ENCODE data around the gene LMO1. TPM values are rescaled to one million over a fixed set of nuclear protein-coding genes. Genes with fewer than 3 reads are reported as not detected.

LMO1 gene
- polyA plus RNA-seq, 1 donor (not counting 4 experiments of a cell fraction or from before 2014, with no cell fraction given), result 0.08 TPM

DNA sequence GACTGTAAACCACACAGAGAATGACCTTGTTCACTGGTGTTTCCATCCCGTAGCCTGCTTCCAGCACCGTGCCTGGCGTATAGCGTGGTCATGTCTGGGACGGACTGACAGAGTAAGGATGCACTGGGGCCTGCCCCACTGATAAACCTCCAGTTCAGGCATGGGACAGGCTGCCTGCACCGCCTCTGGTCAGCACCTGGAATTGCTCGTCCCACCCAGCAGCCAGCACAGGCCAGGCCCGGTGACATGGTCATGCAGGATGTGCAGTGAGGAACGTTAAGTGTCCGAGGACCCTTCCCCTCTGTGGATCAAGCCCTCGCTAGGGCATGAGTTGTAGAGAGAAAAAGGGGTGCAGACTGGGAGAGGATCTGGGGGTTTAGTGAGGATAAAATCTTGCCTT, 44.8 kb downstream of the LMO1 start:
- FAIRE-seq (no peak), DNase-seq (ENCODE audit: low read depth, low spot score) (no peak)
- Histone ChIP-seq H3K27ac (ENCODE audit: control insufficient read depth, insufficient read depth, low read length) (no peak overlapping the region), H4K20me1 (ENCODE audit: control insufficient read depth, extremely low read depth, insufficient read depth, low read length) (no peaks in the 10 kb centered on the region), H3K79me2 (ENCODE audit: control insufficient read depth, insufficient read depth, low read length) (no peaks in the 10 kb centered on the region), H3K9ac (ENCODE audit: control insufficient read depth, extremely low read depth, insufficient read depth, low read length) (no peak overlapping the region), H2AFZ (ENCODE audit: control insufficient read depth, low read length) (no peak overlapping the region), H3K36me3 (ENCODE audit: control insufficient read depth in 2 of 2, extremely low read depth in 1 of 2, insufficient read depth in 2 of 2, low read length in 2 of 2) (no peaks in the 10 kb centered on the region), H3K27me3 (ENCODE audit: control insufficient read depth, extremely low read depth, insufficient read depth, low read length) (peaks cover 11% of the 10 kb centered on the region), H3K4me1 (ENCODE audit: control insufficient read depth, extremely low read depth, insufficient read depth, low read length) (peaks cover 3% of the 10 kb centered on the region), H3K4me3 (ENCODE audit: control insufficient read depth in 2 of 3, extremely low read depth in 1 of 3, insufficient read depth in 2 of 3, low read depth in 1 of 3, low read length in 3 of 3) (no peak overlapping the region), H3K4me2 (ENCODE audit: control insufficient read depth, extremely low read depth, insufficient read depth, low read depth, low read length) (no peak overlapping the region), H3K9me3 (ENCODE audit: control insufficient read depth, low read depth, low read length) (no peaks in the 10 kb centered on the region), H3K9me1 (ENCODE audit: control insufficient read depth, extremely low read depth, insufficient read depth, low read length) (no peaks in the 10 kb centered on the region)
- dilution Hi-C loops (cut with MboI; ENCODE audit: extremely low pct_ligation_motif_present, low sequenced_read_pairs), result loop anchor here (25.0 kb wide), 1 partner anchor 343 kb away; no protein-coding TSS in a partner anchor
- no peak for TF ChIP-seq EZH2 (IDR thresholded peaks at IDR 0.05; ENCODE audit: low read length)
- TF ChIP-seq, protein P1, sequence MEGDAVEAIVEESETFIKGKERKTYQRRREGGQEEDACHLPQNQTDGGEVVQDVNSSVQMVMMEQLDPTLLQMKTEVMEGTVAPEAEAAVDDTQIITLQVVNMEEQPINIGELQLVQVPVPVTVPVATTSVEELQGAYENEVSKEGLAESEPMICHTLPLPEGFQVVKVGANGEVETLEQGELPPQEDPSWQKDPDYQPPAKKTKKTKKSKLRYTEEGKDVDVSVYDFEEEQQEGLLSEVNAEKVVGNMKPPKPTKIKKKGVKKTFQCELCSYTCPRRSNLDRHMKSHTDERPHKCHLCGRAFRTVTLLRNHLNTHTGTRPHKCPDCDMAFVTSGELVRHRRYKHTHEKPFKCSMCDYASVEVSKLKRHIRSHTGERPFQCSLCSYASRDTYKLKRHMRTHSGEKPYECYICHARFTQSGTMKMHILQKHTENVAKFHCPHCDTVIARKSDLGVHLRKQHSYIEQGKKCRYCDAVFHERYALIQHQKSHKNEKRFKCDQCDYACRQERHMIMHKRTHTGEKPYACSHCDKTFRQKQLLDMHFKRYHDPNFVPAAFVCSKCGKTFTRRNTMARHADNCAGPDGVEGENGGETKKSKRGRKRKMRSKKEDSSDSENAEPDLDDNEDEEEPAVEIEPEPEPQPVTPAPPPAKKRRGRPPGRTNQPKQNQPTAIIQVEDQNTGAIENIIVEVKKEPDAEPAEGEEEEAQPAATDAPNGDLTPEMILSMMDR (optimal IDR thresholded peaks at IDR 0.05 in 1 of 3, IDR thresholded peaks at IDR 0.05 in 1 of 3, conservative IDR thresholded peaks at IDR 0.05 in 1 of 3; ENCODE audit: extremely low read depth in 1 of 3, insufficient read depth in 2 of 3, low read length in 3 of 3), result no peak

DNA sequence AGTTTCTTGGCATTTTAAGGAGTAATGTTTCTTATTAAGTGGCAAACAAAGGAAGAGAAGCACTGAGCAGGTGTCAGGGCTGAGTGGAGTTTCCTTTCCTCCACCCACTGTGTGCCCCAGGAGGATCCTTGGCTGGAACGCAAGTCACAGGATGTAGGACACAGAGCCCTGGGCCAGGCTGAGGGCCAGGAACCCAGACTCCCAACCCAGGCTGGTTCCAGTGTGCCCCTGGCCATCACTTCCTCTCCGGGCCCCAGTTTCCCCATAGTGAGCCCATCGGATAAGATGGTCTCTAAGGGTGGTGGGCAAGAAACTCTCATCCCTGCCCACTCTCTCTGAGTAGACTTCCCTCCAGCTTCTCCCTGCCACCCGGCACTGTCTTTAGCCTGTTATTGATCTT, 45.3 kb downstream of the LMO1 start:
- Histone ChIP-seq H2AFZ (ENCODE audit: control insufficient read depth, low read length) (no peak overlapping the region), H3K27ac (ENCODE audit: control insufficient read depth, insufficient read depth, low read length) (no peak overlapping the region), H3K9ac (ENCODE audit: control insufficient read depth, extremely low read depth, insufficient read depth, low read length) (no peak overlapping the region), H3K27me3 (ENCODE audit: control insufficient read depth, extremely low read depth, insufficient read depth, low read length) (peaks cover 11% of the 10 kb centered on the region), H3K4me2 (ENCODE audit: control insufficient read depth, extremely low read depth, insufficient read depth, low read depth, low read length) (no peak overlapping the region), H4K20me1 (ENCODE audit: control insufficient read depth, extremely low read depth, insufficient read depth, low read length) (no peaks in the 10 kb centered on the region), H3K79me2 (ENCODE audit: control insufficient read depth, insufficient read depth, low read length) (no peaks in the 10 kb centered on the region), H3K4me1 (ENCODE audit: control insufficient read depth, extremely low read depth, insufficient read depth, low read length) (peaks cover 2% of the 10 kb centered on the region), H3K9me1 (ENCODE audit: control insufficient read depth, extremely low read depth, insufficient read depth, low read length) (no peaks in the 10 kb centered on the region), H3K4me3 (ENCODE audit: control insufficient read depth in 2 of 3, extremely low read depth in 1 of 3, insufficient read depth in 2 of 3, low read depth in 1 of 3, low read length in 3 of 3) (no peak overlapping the region), H3K36me3 (ENCODE audit: control insufficient read depth in 2 of 2, extremely low read depth in 1 of 2, insufficient read depth in 2 of 2, low read length in 2 of 2) (no peaks in the 10 kb centered on the region), H3K9me3 (ENCODE audit: control insufficient read depth, low read depth, low read length) (no peaks in the 10 kb centered on the region)
- FAIRE-seq (no peak), DNase-seq (ENCODE audit: low read depth, low spot score) (no peak)
- dilution Hi-C loops (cut with MboI; ENCODE audit: extremely low pct_ligation_motif_present, low sequenced_read_pairs), result loop anchor here (25.0 kb wide), 1 partner anchor 344 kb away; no protein-coding TSS in a partner anchor
- no peak for TF ChIP-seq EZH2 (IDR thresholded peaks at IDR 0.05; ENCODE audit: low read length)
- TF ChIP-seq, protein P1 (optimal IDR thresholded peaks at IDR 0.05 in 1 of 3, IDR thresholded peaks at IDR 0.05 in 1 of 3, conservative IDR thresholded peaks at IDR 0.05 in 1 of 3; ENCODE audit: extremely low read depth in 1 of 3, insufficient read depth in 2 of 3, low read length in 3 of 3), result no peak

Data from keratinocyte (primary cell).